Activated naive CD4-positive, alpha-beta T cell (primary cell): Measurements from ENCODE around the gene ZCCHC24.

Experiments used
- DNase-seq, 4 experiments: peaks; one replicate each; lab custom pipeline; 2025; lab: John Stamatoyannopoulos, UW

The ZCCHC24 gene

DNA sequence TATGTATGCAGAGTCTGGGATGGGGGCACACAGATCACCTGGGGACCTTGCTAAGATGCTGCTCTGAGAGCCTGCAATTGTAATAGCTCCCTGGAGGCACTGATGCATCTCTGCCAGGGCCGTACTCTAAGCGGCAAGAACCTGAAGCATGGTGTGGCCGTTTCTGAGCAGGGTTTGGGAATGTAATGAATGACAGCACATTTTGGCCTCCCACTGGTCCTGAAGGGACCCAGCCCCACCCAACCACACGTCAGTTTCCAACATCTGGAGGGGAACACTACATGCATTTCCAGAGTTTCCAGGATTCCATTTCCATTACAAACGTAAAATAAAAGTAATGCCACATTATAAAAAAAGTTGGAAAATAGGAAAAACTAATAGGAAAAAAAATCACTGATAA is 14.0 kb downstream of the ZCCHC24 start:
- DNase-seq = no peak

- no peak for DNase-seq
Observed at GRCh38 chr10:79430936-79431335, 14.5 kb downstream of the ZCCHC24 start.

DNA sequence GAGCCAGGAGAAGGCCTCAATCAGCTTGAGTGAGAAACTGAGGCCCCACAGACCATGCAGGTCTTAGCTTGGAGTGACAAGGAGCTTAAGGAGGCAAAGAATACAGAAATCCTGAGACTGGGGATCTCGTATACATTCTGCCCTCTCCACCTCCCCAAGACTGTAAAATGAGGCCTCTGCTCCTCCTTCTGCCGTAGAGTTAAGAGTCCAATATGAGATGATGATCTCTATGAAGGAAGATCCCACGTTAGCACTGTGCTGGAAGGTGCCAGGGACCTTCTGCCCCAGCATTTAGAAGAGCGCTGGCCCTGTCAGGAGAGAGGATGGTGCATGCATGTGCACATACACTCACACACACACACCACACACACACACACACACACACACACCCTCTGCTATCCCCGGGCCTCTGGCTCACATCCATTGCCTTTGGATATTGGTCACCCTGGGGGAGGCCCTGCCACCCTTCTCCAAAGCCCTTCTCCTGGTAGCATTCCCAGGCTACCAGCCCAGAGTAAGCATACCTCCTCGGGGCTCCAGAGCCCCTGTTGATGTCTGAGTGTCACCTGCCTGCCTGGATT is 15.0 kb downstream of the ZCCHC24 start:
- no peak for DNase-seq

DNA sequence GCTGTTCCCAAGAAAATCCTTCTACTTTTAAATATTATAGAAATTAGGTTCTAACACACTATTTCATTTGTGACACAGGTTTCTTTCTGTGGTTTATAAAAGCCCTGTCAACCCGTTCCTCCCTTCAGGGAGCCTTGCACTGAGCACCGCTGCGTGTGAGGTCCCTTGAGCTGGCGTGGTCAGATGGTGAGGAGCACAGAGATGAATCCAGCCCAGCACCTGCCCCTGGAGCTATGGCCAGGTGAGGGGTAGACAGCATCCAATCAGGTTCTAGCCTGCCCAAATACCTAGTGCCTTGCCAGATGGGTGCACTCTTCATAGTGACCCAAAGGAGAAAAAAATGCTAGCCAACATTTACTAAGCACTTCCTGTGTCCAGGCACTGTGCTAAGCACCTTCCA is 15.7 kb downstream of the ZCCHC24 start:
- DNase-seq = no peak

DNA sequence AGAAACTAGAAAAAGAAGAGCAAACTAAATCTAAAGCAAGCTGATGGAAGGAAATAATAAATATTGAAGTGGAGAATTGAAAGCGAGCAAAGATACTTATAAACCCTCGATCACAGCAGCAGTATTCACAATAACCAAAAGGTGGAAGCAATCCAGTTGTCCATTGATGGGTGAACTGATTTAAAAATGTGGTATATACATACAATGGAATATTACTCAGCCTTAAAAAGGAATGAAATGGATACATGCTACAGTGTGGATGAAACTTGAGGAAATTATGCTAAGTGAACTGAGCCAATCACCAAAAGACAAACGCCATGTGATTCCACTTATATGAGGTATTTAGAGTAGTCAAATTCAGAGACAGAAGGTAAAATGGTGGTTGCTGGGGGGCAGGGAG is 17.5 kb downstream of the ZCCHC24 start:
- DNase-seq = no peak

DNA sequence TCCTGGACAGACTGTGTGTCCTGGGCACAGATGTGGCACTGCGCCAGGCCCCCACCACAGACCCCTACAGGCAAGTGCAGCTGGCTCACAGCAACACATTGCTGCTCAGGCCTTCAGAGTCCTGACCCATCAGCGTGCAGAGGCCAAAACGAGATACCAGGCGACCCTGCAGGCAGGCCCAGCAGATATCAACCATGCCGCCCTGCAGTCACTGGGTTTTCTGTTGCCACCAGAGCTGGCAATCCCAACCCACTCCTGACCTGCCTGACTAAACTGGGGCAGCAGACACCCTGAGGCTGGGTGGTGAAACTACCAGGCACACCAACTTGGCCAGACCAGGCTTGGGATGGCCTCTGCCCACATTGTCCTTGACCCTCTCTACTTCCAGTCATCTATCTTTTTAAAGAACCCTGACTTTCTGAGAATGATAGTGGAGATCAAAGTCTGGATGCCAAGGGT is 20.3 kb downstream of the ZCCHC24 start:
- DNase-seq = no peak

DNA sequence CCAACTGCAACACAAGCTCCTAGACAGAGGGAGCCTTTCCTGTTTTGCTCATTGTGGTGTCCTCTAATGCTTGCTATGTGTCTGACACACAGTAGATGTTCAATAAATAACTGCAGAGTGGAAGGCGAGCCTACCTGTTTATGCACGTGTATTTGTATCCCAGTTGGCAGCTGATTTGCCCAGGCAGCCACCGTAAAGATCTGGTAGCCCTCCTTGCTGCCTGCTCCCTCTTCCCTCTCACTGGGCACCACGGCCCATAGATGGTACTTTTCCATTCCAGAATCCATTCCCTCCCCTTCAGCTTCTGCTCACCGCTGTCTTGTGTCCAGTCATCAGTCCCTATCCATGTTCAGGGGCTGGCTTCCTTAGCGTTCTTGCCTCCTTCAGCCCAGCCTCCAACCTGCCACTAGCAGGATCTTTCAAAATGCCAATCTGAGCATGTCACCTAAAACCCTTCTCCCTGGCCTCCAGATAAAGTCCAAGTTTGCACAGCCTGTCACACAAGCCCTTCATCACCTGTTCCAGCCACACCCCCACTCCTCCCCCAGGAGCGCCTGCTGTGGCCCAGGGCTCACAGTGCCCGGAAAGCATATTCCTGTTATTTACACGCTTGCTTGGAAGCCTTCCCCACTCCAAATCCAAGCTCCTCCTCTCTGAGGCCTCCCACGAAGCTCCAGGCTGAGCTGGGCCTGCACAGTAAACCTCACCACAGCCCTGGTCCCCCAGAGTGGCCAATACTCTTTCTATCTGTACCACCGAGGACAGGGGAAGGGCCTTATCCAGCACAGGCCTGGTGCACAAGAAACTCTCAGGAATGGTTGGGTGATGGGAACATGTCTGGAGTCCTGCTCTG is 21.0 kb downstream of the ZCCHC24 start:
- no peak for DNase-seq

GRCh38 chr10:79422178-79422892 is 23.1 kb downstream of the ZCCHC24 start:
- DNase-seq = no peak

- DNase-seq = no peak
Observed at GRCh38 chr10:79420974-79421688, 24.3 kb downstream of the ZCCHC24 start.

GRCh38 chr10:79418886-79419595 is 26.4 kb downstream of the ZCCHC24 start:
- no peak for DNase-seq

DNA sequence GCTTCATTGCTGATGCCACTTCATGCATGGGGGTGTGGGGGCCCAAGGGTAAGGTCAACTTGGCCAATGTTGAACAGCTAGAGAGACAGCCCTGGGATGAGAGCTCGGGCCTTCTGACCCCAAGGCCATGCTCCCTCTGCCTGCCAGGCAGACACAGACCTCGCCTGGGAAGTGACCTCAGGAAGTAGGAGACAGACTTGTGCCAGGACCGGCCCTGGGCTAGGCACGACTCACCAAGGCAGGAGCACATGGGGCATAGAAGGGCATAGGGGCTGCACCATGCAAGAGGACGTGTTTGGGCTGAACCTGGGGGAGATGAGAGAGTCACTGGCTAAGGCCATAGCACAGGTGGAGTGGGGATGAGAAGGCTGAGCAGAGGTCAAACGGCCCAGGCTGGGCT is 27.1 kb downstream of the ZCCHC24 start:
- no peak for DNase-seq

DNA sequence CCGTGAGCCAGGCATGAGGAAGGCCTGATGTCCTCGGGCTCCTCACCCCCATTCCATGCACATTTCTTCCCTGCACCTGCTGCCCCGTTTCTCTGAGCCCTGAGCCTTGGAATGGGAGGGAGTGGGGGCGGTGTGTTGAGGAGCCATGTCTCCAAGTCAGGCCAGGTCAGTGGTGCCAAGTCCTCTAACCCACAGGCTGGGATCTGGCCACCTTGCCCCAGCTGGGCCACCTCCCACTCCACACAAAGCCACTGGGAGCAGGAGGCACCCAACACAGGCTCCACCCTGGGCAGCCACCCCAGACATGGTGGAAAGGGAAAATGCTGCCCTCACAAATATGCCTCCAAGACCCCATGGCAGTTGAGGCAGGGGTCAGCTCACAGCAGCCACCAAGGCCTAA is 27.7 kb downstream of the ZCCHC24 start:
- DNase-seq = no peak

GRCh38 chr10:79417266-79417665 is 28.2 kb downstream of the ZCCHC24 start:
- no peak for DNase-seq

- DNase-seq = no peak
Observed at GRCh38 chr10:79416578-79417255, 28.7 kb downstream of the ZCCHC24 start.

DNA sequence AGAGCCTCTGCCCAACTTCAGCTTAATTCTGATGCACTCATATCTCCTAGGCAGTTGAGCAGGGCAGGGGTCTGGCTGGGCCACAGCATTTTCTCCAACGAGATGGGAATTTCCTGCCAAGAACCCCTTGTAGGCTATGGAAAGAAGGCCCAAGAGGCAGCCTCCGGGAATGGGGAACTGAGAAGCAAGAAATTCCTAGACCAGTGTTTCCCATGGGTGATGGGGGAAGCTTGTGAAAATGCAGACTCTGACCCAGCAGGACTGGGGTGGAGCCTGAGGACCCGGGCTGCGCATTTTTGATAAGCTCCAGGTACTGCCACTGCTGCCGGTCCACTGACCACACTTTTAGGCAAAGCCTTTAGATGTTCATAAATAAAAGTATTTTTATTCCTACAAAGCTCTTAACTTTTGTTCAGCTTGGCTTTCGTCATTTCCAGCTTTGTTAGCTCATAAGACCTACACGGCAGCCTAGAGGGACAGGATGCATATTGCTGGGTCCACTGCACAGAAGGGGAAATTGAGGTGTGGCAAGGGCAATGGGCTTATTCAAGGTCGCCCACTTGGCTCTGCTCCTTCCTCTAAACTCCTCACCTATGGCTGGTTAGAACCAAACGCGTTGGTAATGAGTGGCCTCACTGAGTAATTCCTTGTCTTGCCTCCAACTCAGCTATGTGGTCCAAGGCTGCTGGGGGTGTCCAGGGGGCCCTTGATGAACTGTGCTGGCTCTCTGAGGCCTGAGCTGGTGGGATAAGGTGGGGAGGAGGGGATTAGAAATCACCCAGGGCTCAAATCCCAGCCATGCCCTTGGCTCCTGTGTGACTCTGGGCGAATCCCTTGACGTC is 29.5 kb downstream of the ZCCHC24 start:
- DNase-seq = no peak

DNA sequence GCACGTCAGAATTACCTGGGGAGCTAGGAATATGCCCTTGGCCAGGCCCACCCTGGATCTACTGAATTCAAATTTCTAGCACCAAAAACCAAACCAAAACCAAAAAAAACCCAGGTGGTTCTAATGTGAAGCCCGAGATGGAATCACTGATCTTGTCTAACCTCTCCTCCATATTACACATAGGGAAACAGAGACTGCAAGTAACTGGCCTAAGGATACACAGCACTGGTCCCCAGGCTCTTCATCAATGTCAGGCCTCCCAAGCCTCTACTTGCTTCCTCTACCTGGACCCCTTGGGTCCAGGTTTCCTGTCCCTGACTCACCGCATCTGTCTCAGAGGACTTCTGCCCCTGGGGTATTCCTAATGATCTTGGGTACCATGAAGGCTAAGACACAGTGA is 30.7 kb downstream of the ZCCHC24 start:
- no peak for DNase-seq

GRCh38 chr10:79413196-79413595 is 32.2 kb downstream of the ZCCHC24 start:
- no peak for DNase-seq

- DNase-seq = no peak
Observed at GRCh38 chr10:79412516-79412915, 32.9 kb downstream of the ZCCHC24 start.

- no peak for DNase-seq
Observed at GRCh38 chr10:79411546-79412495, 33.6 kb downstream of the ZCCHC24 start.
